ENCODE measurements around the gene OPTC. TPM values are rescaled to one million over a fixed set of nuclear protein-coding genes. Genes with fewer than 3 reads are reported as not detected.

OPTC gene
- total and polyA plus RNA-seq, 2 donors (not counting 1 experiment from before 2014, with no cell fraction given), result not detected

GRCh38 chr1:203461717-203462116 is 32.2 kb upstream of the OPTC start:
- Histone ChIP-seq H2AFZ (ENCODE audit: insufficient read depth, low read depth, low read length, poor library complexity, severe bottlenecking) (peak overlapping the region; percentile 0), H3K9me3 (ENCODE audit: control extremely low read depth in 1 of 3, control insufficient read depth in 2 of 3, insufficient read depth in 1 of 3, low read length in 2 of 3) (peaks cover 0 to 1% (median 0%) of the 10 kb centered on the region in 3 donors), H3K36me3 (replicated peaks in 1 of 2; ENCODE audit: control extremely low read depth in 1 of 2, control insufficient read depth in 1 of 2, extremely low read depth in 1 of 2, insufficient read depth in 2 of 2, low read length in 1 of 2) (no peaks in the 10 kb centered on the region), H3K79me2 (ENCODE audit: control insufficient read depth, insufficient read depth, low read length) (no peaks in the 10 kb centered on the region), H3K4me2 (replicated peaks; ENCODE audit: low read depth, low read length, poor library complexity, severe bottlenecking) (peak overlapping the region; percentile 59), H4K20me1 (ENCODE audit: control insufficient read depth, insufficient read depth, low read length, poor library complexity, severe bottlenecking) (no peaks in the 10 kb centered on the region), H3K4me3 (ENCODE audit: control extremely low read depth in 1 of 5, extremely low read depth in 1 of 5, insufficient read depth in 1 of 5, low read depth in 2 of 5, low read length in 4 of 5) (peak overlapping the region in 1 of 5 experiments; percentile 32), H3K27me3 (replicated peaks in 1 of 4; ENCODE audit: control extremely low read depth in 1 of 4, control insufficient read depth in 3 of 4, insufficient read depth in 4 of 4, low read length in 3 of 4) (no peaks in the 10 kb centered on the region), H3K4me1 (ENCODE audit: control insufficient read depth in 2 of 2, insufficient read depth in 2 of 2, low read length in 2 of 2) (peaks cover 20 to 35% of the 10 kb centered on the region in 2 donors), H3K9ac (ENCODE audit: low read length) (peak overlapping the region; percentile 32), H3K27ac (ENCODE audit: low read length in 2 of 2) (no peak overlapping the region)
- DNase-seq (peak; percentile 40), ATAC-seq (ENCODE audit: low read depth) (peak; percentile 79)
- CTCF ChIA-PET, result interaction anchor here (0.7 to 2.5 kb wide), 6 partner anchors 26 to 226 kb away, joined by 3 to 16 read pairs (median 4); no protein-coding TSS in a partner anchor
- POLR2A ChIA-PET, result interaction anchor here (1.0 kb wide), 1 partner anchor 136 kb away, joined by 3 read pairs; no protein-coding TSS in a partner anchor
- Mint-ChIP-seq H3K9me3 (ENCODE audit: insufficient read depth) (no peaks in the 10 kb centered on the region), H3K27me3 (peaks cover 6% of the 10 kb centered on the region), H3K27ac (peak overlapping the region; percentile 59), H3K4me1 (peaks cover 34% of the 10 kb centered on the region), H3K4me3 (peak overlapping the region; percentile 46)
- 24% methylated on average over 3 of the region's 5 CpGs for WGBS (ENCODE audit: insufficient coverage)
- intact Hi-C loops (cut with micrococcal nuclease), result no loop called here
- TF ChIP-seq, protein P1, sequence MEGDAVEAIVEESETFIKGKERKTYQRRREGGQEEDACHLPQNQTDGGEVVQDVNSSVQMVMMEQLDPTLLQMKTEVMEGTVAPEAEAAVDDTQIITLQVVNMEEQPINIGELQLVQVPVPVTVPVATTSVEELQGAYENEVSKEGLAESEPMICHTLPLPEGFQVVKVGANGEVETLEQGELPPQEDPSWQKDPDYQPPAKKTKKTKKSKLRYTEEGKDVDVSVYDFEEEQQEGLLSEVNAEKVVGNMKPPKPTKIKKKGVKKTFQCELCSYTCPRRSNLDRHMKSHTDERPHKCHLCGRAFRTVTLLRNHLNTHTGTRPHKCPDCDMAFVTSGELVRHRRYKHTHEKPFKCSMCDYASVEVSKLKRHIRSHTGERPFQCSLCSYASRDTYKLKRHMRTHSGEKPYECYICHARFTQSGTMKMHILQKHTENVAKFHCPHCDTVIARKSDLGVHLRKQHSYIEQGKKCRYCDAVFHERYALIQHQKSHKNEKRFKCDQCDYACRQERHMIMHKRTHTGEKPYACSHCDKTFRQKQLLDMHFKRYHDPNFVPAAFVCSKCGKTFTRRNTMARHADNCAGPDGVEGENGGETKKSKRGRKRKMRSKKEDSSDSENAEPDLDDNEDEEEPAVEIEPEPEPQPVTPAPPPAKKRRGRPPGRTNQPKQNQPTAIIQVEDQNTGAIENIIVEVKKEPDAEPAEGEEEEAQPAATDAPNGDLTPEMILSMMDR (IDR thresholded peaks at IDR 0.05), result no peak
- TF ChIP-seq EZH2 (IDR thresholded peaks at IDR 0.05; ENCODE audit: borderline replicate concordance, insufficient read depth, low read depth, low read length, poor library complexity, severe bottlenecking), result no peak

GRCh38 chr1:203462143-203462542 is 31.8 kb upstream of the OPTC start:
- Histone ChIP-seq H3K4me3 (ENCODE audit: control extremely low read depth in 1 of 5, extremely low read depth in 1 of 5, insufficient read depth in 1 of 5, low read depth in 2 of 5, low read length in 4 of 5) (peak overlapping the region in 1 of 5 experiments; percentile 32), H3K27me3 (replicated peaks in 1 of 4; ENCODE audit: control extremely low read depth in 1 of 4, control insufficient read depth in 3 of 4, insufficient read depth in 4 of 4, low read length in 3 of 4) (no peaks in the 10 kb centered on the region), H3K27ac (ENCODE audit: low read length in 2 of 2) (no peak overlapping the region), H3K9me3 (ENCODE audit: control extremely low read depth in 1 of 3, control insufficient read depth in 2 of 3, insufficient read depth in 1 of 3, low read length in 2 of 3) (peaks cover 0 to 1% (median 0%) of the 10 kb centered on the region in 3 donors), H3K36me3 (replicated peaks in 1 of 2; ENCODE audit: control extremely low read depth in 1 of 2, control insufficient read depth in 1 of 2, extremely low read depth in 1 of 2, insufficient read depth in 2 of 2, low read length in 1 of 2) (no peaks in the 10 kb centered on the region), H3K4me1 (ENCODE audit: control insufficient read depth in 2 of 2, insufficient read depth in 2 of 2, low read length in 2 of 2) (peaks cover 20 to 35% of the 10 kb centered on the region in 2 donors), H3K79me2 (ENCODE audit: control insufficient read depth, insufficient read depth, low read length) (no peaks in the 10 kb centered on the region), H3K9ac (ENCODE audit: low read length) (peak overlapping the region; percentile 32), H2AFZ (ENCODE audit: insufficient read depth, low read depth, low read length, poor library complexity, severe bottlenecking) (peak overlapping the region; percentile 0), H4K20me1 (ENCODE audit: control insufficient read depth, insufficient read depth, low read length, poor library complexity, severe bottlenecking) (no peaks in the 10 kb centered on the region), H3K4me2 (replicated peaks; ENCODE audit: low read depth, low read length, poor library complexity, severe bottlenecking) (peak overlapping the region; percentile 59)
- Mint-ChIP-seq H3K9me3 (ENCODE audit: insufficient read depth) (no peaks in the 10 kb centered on the region), H3K27me3 (peaks cover 7% of the 10 kb centered on the region), H3K4me1 (peaks cover 34% of the 10 kb centered on the region), H3K4me3 (peak overlapping the region; percentile 46), H3K27ac (peak overlapping the region; percentile 59)
- ATAC-seq (ENCODE audit: low read depth), result no peak
- intact Hi-C loops (cut with micrococcal nuclease), result no loop called here
- no peak for TF ChIP-seq EZH2 (IDR thresholded peaks at IDR 0.05; ENCODE audit: borderline replicate concordance, insufficient read depth, low read depth, low read length, poor library complexity, severe bottlenecking)
- TF ChIP-seq, protein P1 (IDR thresholded peaks at IDR 0.05), result no peak
- CTCF ChIA-PET, result interaction anchor here (0.7 to 2.5 kb wide), 6 partner anchors 25 to 225 kb away, joined by 3 to 16 read pairs (median 4); no protein-coding TSS in a partner anchor
- WGBS (ENCODE audit: insufficient coverage), result no CpG with 5 or more reads among the region's 1 CpG
- no peak for DNase-seq
- POLR2A ChIA-PET, result no interaction called here

Measured in B cell (primary cell).